Measurements from ENCODE around the gene TEAD3. TPM values are rescaled to one million over a fixed set of nuclear protein-coding genes. Genes with fewer than 3 reads are reported as not detected.
"Not testable (repeated sequence)": the region's sequence is repeated elsewhere in the genome, so short reads cannot be mapped to it uniquely, and the experiment has no call there.

The TEAD3 gene
- total RNA-seq, 4 donors from 2014 or later = 10.2 to 107 (median 17.2) TPM

- H3K4me3 ChIP-seq = no peak overlapping the region
- H3K4me1 ChIP-seq = no peaks in the 10 kb centered on the region
- no peaks in the 10 kb centered on the region for H3K36me3 ChIP-seq
- TF ChIP-seq POLR2A (IDR thresholded peaks at IDR 0.05) (no peak), CTCF (IDR thresholded peaks at IDR 0.05) (no peak)
- H3K9me3 ChIP-seq = no peaks in the 10 kb centered on the region
- no peak overlapping the region for H3K27ac ChIP-seq
- DNase-seq = no peak
- no peaks in the 10 kb centered on the region for H3K27me3 ChIP-seq
- intact Hi-C loops (cut with DNase I; ENCODE audit: low total_unique reads) = no loop called here
These were observed 21.9 kb upstream of the TEAD3 start for GRCh38 chr6:35518566-35519312.

GRCh38 chr6:35517978-35518377, 21.1 kb upstream of the TEAD3 start:
- intact Hi-C loops (cut with DNase I; ENCODE audit: low total_unique reads) = not testable (repeated sequence)

GRCh38 chr6:35516712-35517111, 19.8 kb upstream of the TEAD3 start:
- Histone ChIP-seq H3K4me3 (no peak overlapping the region), H3K9me3 (no peaks in the 10 kb centered on the region), H3K36me3 (no peaks in the 10 kb centered on the region), H3K4me1 (peaks cover 0 to 6% of the 10 kb centered on the region in 2 donors), H3K27me3 (no peaks in the 10 kb centered on the region), H3K27ac (no peak overlapping the region)
- no peak for TF ChIP-seq CTCF (IDR thresholded peaks at IDR 0.05)
- no peak for TF ChIP-seq POLR2A (IDR thresholded peaks at IDR 0.05)
- DNase-seq = no peak
- intact Hi-C loops (cut with DNase I; ENCODE audit: low total_unique reads) = no loop called here

More at GRCh38 chr6:35517978-35518377, 21.1 kb upstream of the TEAD3 start:
- H3K4me3 ChIP-seq, DNase-seq, H3K36me3 ChIP-seq, H3K27ac ChIP-seq, H3K4me1 ChIP-seq, H3K9me3 ChIP-seq, H3K27me3 ChIP-seq: not testable (repeated sequence)

GRCh38 chr6:35515939-35516338, 19.1 kb upstream of the TEAD3 start:
- intact Hi-C loops (cut with DNase I; ENCODE audit: low total_unique reads); H3K4me1 ChIP-seq; H3K27ac ChIP-seq; H3K36me3 ChIP-seq; H3K27me3 ChIP-seq; H3K4me3 ChIP-seq; DNase-seq; H3K9me3 ChIP-seq: not testable (repeated sequence)

- peaks cover 0 to 8% of the 10 kb centered on the region in 2 donors for H3K4me1 ChIP-seq
These were observed 17.7 kb upstream of the TEAD3 start for GRCh38 chr6:35514587-35514986.

More at GRCh38 chr6:35514587-35514986, 17.7 kb upstream of the TEAD3 start:
- no peak for DNase-seq
- no peaks in the 10 kb centered on the region for H3K9me3 ChIP-seq
- intact Hi-C loops (cut with DNase I; ENCODE audit: low total_unique reads) = no loop called here
- H3K27ac ChIP-seq = no peak overlapping the region
- H3K4me3 ChIP-seq = no peak overlapping the region
- H3K27me3 ChIP-seq = no peaks in the 10 kb centered on the region
- TF ChIP-seq CTCF (IDR thresholded peaks at IDR 0.05) (no peak), POLR2A (IDR thresholded peaks at IDR 0.05) (no peak)
- H3K36me3 ChIP-seq = no peaks in the 10 kb centered on the region
